ENCODE results near the gene PLAAT1.

The PLAAT1 gene

GRCh38 chr3:193230610-193231009 is 10.4 kb upstream of the PLAAT1 start:
- DNase-seq (ENCODE audit: low spot score), result no peak

GRCh38 chr3:193231201-193231600 is 9.8 kb upstream of the PLAAT1 start:
- no peak for DNase-seq (ENCODE audit: low spot score)
- in situ Hi-C loops (cut with MboI; ENCODE audit: low sequenced_read_pairs, unreplicated experiment), result no loop called here
- TF ChIP-seq CTCF (IDR thresholded peaks at IDR 0.05; ENCODE audit: borderline replicate concordance, control extremely low read depth, extremely low read depth, insufficient read depth, missing control alignments), result no peak

More at GRCh38 chr3:193230610-193231009, 10.4 kb upstream of the PLAAT1 start:
- in situ Hi-C loops (cut with MboI; ENCODE audit: low sequenced_read_pairs, unreplicated experiment), result no loop called here
- no peak for TF ChIP-seq CTCF (IDR thresholded peaks at IDR 0.05; ENCODE audit: borderline replicate concordance, control extremely low read depth, extremely low read depth, insufficient read depth, missing control alignments)

- no peak for TF ChIP-seq CTCF (IDR thresholded peaks at IDR 0.05; ENCODE audit: borderline replicate concordance, control extremely low read depth, extremely low read depth, insufficient read depth, missing control alignments)
- DNase-seq (ENCODE audit: low spot score), result no peak
- in situ Hi-C loops (cut with MboI; ENCODE audit: low sequenced_read_pairs, unreplicated experiment), result no loop called here
Measured at GRCh38 chr3:193236599-193236998, 4.4 kb upstream of the PLAAT1 start.

- in situ Hi-C loops (cut with MboI; ENCODE audit: low sequenced_read_pairs, unreplicated experiment), result no loop called here
- no peak for TF ChIP-seq CTCF (IDR thresholded peaks at IDR 0.05; ENCODE audit: borderline replicate concordance, control extremely low read depth, extremely low read depth, insufficient read depth, missing control alignments)
- no peak for DNase-seq (ENCODE audit: low spot score)
Measured at GRCh38 chr3:193237030-193237429, 4.0 kb upstream of the PLAAT1 start.

- TF ChIP-seq CTCF (IDR thresholded peaks at IDR 0.05; ENCODE audit: borderline replicate concordance, control extremely low read depth, extremely low read depth, insufficient read depth, missing control alignments), result no peak
- in situ Hi-C loops (cut with MboI; ENCODE audit: low sequenced_read_pairs, unreplicated experiment), result no loop called here
- no peak for DNase-seq (ENCODE audit: low spot score)
Measured at GRCh38 chr3:193240436-193240849, 579 bp upstream of the PLAAT1 start.

GRCh38 chr3:193241716-193242115 is 694 bp downstream of the PLAAT1 start:
- in situ Hi-C loops (cut with MboI; ENCODE audit: low sequenced_read_pairs, unreplicated experiment), result no loop called here
- TF ChIP-seq CTCF (IDR thresholded peaks at IDR 0.05; ENCODE audit: borderline replicate concordance, control extremely low read depth, extremely low read depth, insufficient read depth, missing control alignments), result no peak
- no peak for DNase-seq (ENCODE audit: low spot score)

- no peak for TF ChIP-seq CTCF (IDR thresholded peaks at IDR 0.05; ENCODE audit: borderline replicate concordance, control extremely low read depth, extremely low read depth, insufficient read depth, missing control alignments)
- DNase-seq (ENCODE audit: low spot score), result no peak
- in situ Hi-C loops (cut with MboI; ENCODE audit: low sequenced_read_pairs, unreplicated experiment), result no loop called here
Measured at GRCh38 chr3:193243571-193243970, 2.5 kb downstream of the PLAAT1 start.

All from GM13976 (cell line).